Upper lobe of left lung (tissue), 6 donors: ENCODE measurements around the gene APC2. TPM values are rescaled to one million over a fixed set of nuclear protein-coding genes. Genes with fewer than 3 reads are reported as not detected.
"Not testable (repeated sequence)": the region's sequence is repeated elsewhere in the genome, so short reads cannot be mapped to it uniquely, and the experiment has no call there.

ENCODE experiments used
- ATAC-seq, 2 donors: fragments of 200-7000 bp; cut with Tn5 transposase; one replicate each; pipeline ENCODE4 v1.9.1; 2022; ENCODE audit warnings: mild to moderate bottlenecking in 2 of 2, moderate library complexity in 2 of 2; ENCODE audit not compliant: low FRiP score in 2 of 2
- DNase-seq, 2 donors: peaks; one replicate each; pipeline ENCODE4 v3.0.0-alpha.2; 2019 to 2020
- H3K27ac ChIP-seq, 4 donors: fragments of 200-600 bp; sonication (generic); one replicate each; pipeline ENCODE4 v1.5.1; 2016 to 2019
- H3K27me3 ChIP-seq, 4 donors: fragments of 200-600 bp; sonication (generic); one replicate each; pipeline ENCODE4 v1.5.1; 2017 to 2019
- H3K36me3 ChIP-seq, 4 donors: fragments of 200-600 bp; sonication (generic); one replicate each; pipeline ENCODE4 v1.5.1; 2016 to 2019
- H3K4me1 ChIP-seq, 4 donors: fragments of 200-600 bp; sonication (generic); one replicate each; pipeline ENCODE4 v1.5.1; 2018 to 2019
- H3K4me3 ChIP-seq, 4 donors: fragments of 200-600 bp; sonication (generic); one replicate each; pipeline ENCODE4 v1.5.1; 2017 to 2019; ENCODE audit warnings: mild to moderate bottlenecking in 2 of 4, moderate library complexity in 1 of 4
- H3K9me3 ChIP-seq, 4 donors: fragments of 200-600 bp; sonication (generic); one replicate each; pipeline ENCODE4 v1.5.1; 2018 to 2019
- CTCF ChIP-seq, 6 experiments: fragments of 450-650 bp in 4 of 6; fragments of 200-600 bp in 2 of 6; sonication (generic) in 2 of 6; IDR thresholded peaks; one replicate each; pipeline ENCODE4 v1.5.1; 2016 to 2019; ENCODE audit warnings: antibody characterized with exemption in 6 of 6
- EP300 ChIP-seq, 4 donors: sonication (generic); formaldehyde crosslinking; IDR thresholded peaks; one replicate each; pipeline ENCODE4 v1.5.1; 2017; ENCODE audit warnings: antibody characterized with exemption in 4 of 4, control low read depth in 2 of 4
- POLR2A ChIP-seq, 4 donors: fragments of 450-650 bp; IDR thresholded peaks; one replicate each; pipeline ENCODE4 v1.5.1; 2016 to 2017; ENCODE audit warnings: antibody characterized with exemption in 4 of 4, mild to moderate bottlenecking in 2 of 4
- POLR2AphosphoS5 ChIP-seq, 2 donors: sonication (generic); formaldehyde crosslinking; IDR thresholded peaks; one replicate each; pipeline ENCODE4 v1.5.1; 2017; ENCODE audit warnings: antibody characterized with exemption in 2 of 2
- WGBS, 2 donors: methylation state at CpG; one replicate each; pipeline ENCODE4 v1.1.5; 2017 to 2018; 5-methylcytosine and 5-hydroxymethylcytosine counted together
- total RNA-seq, 6 donors: library from RNA; depleted of rRNA in 4 of 6; stranded (reverse); fragments of >200 nt in 4 of 6; gene quantifications; one replicate each; pipeline versions ENCODE4 v1.1.0 to v1.2.1, GENCODE V29; 2016 to 2021
- donor health status: DM: no; HTN: no; CAD: no; lungs with moderate emphysema.
- donor health status: DM: no; HTN: yes; CAD: no; lungs with severe emphysema.

Gene APC2
- total RNA-seq, 6 donors from 2014 or later: 0.06 to 1.0 (median 0.11) TPM; not detected in 1

GRCh38 chr19:1514986-1515721, 65.2 kb downstream of the APC2 start:
- H3K9me3 ChIP-seq: no peaks in the 10 kb centered on the region
- no peak overlapping the region for H3K27ac ChIP-seq
- WGBS, 2 donors: 72 to 83% methylated on average over 3 to 14 of the region's 14 CpGs
- H3K27me3 ChIP-seq: peaks cover 0 to 29% (median 12%) of the 10 kb centered on the region in 4 donors
- no peaks in the 10 kb centered on the region for H3K36me3 ChIP-seq
- no peak overlapping the region for H3K4me3 ChIP-seq
- H3K4me1 ChIP-seq: peaks cover 9 to 18% (median 14%) of the 10 kb centered on the region in 4 donors
- no peak for TF ChIP-seq POLR2AphosphoS5 (IDR thresholded peaks at IDR 0.05)
- TF ChIP-seq POLR2A (IDR thresholded peaks at IDR 0.05): no peak
- TF ChIP-seq CTCF (IDR thresholded peaks at IDR 0.05): no peak
- TF ChIP-seq EP300 (IDR thresholded peaks at IDR 0.05): no peak
- ATAC-seq: no peak
- DNase-seq: no peak

GRCh38 chr19:1516395-1516753, 66.5 kb downstream of the APC2 start:
- Histone ChIP-seq H3K27me3 (peaks cover 0 to 25% (median 12%) of the 10 kb centered on the region in 4 donors), H3K36me3 (no peaks in the 10 kb centered on the region), H3K4me1 (peaks cover 9 to 18% (median 14%) of the 10 kb centered on the region in 4 donors), H3K9me3 (no peaks in the 10 kb centered on the region), H3K27ac (no peak overlapping the region), H3K4me3 (no peak overlapping the region)
- TF ChIP-seq EP300 (IDR thresholded peaks at IDR 0.05) (no peak), POLR2A (IDR thresholded peaks at IDR 0.05) (no peak), CTCF (IDR thresholded peaks at IDR 0.05) (no peak), POLR2AphosphoS5 (IDR thresholded peaks at IDR 0.05) (no peak)
- DNase-seq: no peak
- WGBS, 2 donors: 62 to 74% methylated on average over 7 to 8 of the region's 8 CpGs
- no peak for ATAC-seq

GRCh38 chr19:1518471-1518870, 68.5 kb downstream of the APC2 start:
- Histone ChIP-seq H3K4me1 (peaks cover 1 to 5% (median 3%) of the 10 kb centered on the region in 4 donors), H3K9me3 (no peaks in the 10 kb centered on the region), H3K27me3 (peaks cover 0 to 17% (median 6%) of the 10 kb centered on the region in 4 donors), H3K4me3 (no peak overlapping the region), H3K27ac (no peak overlapping the region), H3K36me3 (no peaks in the 10 kb centered on the region)
- WGBS, 2 donors: 82 to 92% methylated on average over 2 to 4 of the region's 4 CpGs
- ATAC-seq (no peak), DNase-seq (no peak)
- no peak for TF ChIP-seq POLR2A (IDR thresholded peaks at IDR 0.05)
- no peak for TF ChIP-seq POLR2AphosphoS5 (IDR thresholded peaks at IDR 0.05)
- TF ChIP-seq EP300 (IDR thresholded peaks at IDR 0.05): no peak
- no peak for TF ChIP-seq CTCF (IDR thresholded peaks at IDR 0.05)

DNA sequence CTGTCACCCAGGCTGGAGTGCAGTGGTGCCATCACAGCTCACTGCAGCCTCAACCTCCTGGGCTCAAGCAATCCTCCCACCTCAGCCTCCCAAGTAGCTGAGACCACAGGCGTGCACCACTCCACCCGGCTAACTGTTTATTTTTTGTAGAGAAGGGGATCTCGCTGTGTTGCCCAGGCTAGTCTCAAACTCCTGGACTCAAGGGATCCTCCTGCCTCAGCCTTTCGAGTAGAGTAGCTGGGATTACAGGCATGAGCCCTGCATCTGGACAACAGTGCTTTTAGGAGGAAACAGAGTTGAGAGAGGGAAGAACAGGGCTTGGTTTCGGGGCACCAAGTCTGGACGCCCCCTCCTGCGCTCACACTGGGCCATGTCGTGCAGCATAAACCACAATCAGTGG, 69.9 kb downstream of the APC2 start:
- not testable (repeated sequence) for DNase-seq, H3K9me3 ChIP-seq, H3K36me3 ChIP-seq, H3K27ac ChIP-seq, H3K4me3 ChIP-seq, ATAC-seq
- H3K27me3 ChIP-seq: peaks cover 0 to 23% (median 11%) of the 10 kb centered on the region in 4 donors
- H3K4me1 ChIP-seq: peaks cover 0 to 10% (median 3%) of the 10 kb centered on the region in 4 donors
- whole genome bisulfite sequencing, 2 donors: 75 to 79% methylated on average over 5 to 8 of the region's 8 CpGs

GRCh38 chr19:1520203-1520780, 70.4 kb downstream of the APC2 start:
- no peaks in the 10 kb centered on the region for H3K36me3 ChIP-seq
- WGBS, 2 donors: 78 to 82% methylated on average over 9 to 14 of the region's 17 CpGs
- DNase-seq: no peak
- H3K4me3 ChIP-seq: no peak overlapping the region
- H3K4me1 ChIP-seq: peaks cover 0 to 10% (median 3%) of the 10 kb centered on the region in 4 donors
- peaks cover 0 to 28% (median 12%) of the 10 kb centered on the region in 4 donors for H3K27me3 ChIP-seq
- TF ChIP-seq POLR2A (IDR thresholded peaks at IDR 0.05) (no peak), POLR2AphosphoS5 (IDR thresholded peaks at IDR 0.05) (no peak), EP300 (IDR thresholded peaks at IDR 0.05) (no peak), CTCF (IDR thresholded peaks at IDR 0.05) (no peak)
- no peaks in the 10 kb centered on the region for H3K9me3 ChIP-seq
- H3K27ac ChIP-seq: no peak overlapping the region
- no peak for ATAC-seq
